HG02588 (cell line): ENCODE results near the gene SPNS1.

Experiments used
- ATAC-seq: cut with Tn5 transposase; IDR thresholded peaks from one replicate; pipeline ENCODE4 v1.9.1; 2021; ENCODE audit warnings: mild to moderate bottlenecking, moderate library complexity; ENCODE audit not compliant: unreplicated experiment

The SPNS1 gene

DNA sequence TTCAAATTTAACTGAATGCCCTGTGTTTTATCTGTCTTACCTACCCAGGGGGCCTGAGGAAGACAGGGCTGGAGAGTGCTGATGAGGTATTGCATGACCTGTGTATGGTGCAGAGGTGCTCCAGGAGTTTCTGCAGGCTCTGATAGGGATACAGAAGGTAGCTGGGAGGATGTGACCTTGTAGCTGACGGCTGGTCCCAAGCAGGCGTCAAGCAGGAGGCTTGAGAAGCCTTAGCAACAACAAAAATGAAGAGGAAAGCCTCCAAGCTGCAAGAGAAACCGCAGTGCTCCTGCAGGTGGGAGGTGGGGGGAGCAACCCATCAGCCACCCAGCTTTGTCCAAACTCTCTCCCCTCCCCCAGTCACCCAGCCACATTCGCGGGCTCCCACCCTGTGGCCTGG is 50.6 kb downstream of the SPNS1 start:
- ATAC-seq: no peak

DNA sequence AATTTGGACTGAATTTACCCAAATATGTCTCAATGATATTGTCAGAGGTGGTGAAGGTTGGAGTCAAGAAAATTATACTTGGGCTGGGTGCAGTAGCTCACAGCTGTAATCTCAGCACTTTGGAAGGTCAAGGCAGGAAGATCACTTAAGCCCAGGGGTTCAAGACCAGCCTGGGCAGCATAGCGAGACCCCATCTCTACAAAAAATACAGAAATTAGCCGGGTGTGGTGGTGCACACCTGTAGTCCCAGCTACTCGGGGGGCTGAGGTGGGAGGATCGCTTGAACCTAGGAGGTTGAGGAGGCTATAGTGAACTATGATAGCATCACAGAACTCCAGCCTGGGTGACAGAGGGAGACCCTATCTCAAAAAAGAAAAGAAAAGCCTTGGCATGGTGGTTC is 51.2 kb downstream of the SPNS1 start:
- no peak for ATAC-seq

DNA sequence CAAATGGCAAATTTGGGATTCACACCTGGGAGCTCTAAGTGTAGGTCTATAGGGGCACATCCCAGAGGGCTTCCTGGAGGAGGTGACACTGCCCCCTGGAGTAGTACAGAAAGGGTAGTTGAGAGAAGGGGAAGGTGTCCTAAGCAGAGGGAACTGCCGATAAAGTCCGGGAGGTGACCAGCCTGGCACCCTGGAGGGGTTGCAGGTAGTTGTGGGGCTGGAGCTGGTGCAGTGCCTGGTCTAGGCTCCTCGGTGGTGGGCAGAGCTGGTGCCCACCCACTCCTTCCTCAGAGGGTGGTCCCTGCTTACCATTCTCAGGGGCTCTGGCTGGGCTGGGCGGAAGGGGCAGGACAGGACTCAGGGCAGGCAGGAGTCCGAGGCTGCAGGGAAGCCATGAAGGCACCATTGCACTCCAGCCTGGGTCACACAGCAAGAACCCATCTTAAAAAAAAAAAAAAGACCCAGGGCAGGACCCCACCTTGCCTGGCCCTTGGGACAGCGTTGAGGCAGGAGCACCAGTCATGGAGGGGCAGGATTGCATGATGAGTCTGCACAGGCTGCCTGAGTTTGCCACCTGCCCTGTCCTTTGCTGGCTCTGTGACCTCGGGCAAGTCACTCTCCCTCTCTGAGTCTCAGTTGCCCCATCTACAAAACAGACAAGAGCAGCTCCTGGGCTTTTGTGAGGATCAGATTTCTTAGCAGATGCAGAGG is 54.0 kb downstream of the SPNS1 start:
- no peak for ATAC-seq

DNA sequence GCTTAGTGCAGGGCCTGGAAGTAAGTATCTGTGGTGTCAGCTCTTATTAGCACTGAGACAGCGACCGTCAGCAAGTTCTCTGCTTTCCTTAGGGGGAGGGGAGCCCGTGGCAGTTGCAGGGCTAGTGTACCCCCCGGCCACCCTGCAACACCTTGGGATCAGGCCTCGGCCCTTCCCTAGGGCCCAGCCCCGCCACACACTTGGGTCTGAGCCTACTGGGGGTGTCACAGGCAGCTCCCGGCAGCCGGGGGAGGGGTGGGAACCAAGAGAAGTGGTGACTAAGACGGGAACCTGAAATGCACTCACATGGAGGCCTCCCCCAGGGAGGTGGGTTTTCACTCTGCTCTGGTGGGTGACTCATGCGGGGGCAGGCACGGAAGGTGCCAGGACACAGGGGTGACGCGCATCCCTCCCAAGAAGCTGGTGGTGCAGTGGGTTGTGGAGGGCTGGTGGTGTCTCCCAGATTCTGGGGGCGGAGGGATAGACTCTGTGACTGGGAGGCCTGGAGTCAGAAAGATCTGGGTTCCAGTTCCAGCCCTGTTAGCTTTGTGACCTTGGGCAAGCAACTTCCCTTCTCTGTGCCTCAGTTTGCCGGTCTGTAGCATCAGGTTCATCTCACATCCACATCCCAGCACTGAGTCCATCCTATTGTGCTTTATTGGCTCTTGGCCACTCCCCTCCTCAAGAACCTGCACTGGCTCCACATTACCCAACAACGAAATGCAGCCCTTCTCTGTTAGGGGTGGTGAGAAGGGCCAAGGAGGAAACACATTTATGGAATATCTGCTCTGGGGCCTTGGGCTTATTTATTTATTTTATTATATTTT is 54.8 kb downstream of the SPNS1 start:
- ATAC-seq: no peak

DNA sequence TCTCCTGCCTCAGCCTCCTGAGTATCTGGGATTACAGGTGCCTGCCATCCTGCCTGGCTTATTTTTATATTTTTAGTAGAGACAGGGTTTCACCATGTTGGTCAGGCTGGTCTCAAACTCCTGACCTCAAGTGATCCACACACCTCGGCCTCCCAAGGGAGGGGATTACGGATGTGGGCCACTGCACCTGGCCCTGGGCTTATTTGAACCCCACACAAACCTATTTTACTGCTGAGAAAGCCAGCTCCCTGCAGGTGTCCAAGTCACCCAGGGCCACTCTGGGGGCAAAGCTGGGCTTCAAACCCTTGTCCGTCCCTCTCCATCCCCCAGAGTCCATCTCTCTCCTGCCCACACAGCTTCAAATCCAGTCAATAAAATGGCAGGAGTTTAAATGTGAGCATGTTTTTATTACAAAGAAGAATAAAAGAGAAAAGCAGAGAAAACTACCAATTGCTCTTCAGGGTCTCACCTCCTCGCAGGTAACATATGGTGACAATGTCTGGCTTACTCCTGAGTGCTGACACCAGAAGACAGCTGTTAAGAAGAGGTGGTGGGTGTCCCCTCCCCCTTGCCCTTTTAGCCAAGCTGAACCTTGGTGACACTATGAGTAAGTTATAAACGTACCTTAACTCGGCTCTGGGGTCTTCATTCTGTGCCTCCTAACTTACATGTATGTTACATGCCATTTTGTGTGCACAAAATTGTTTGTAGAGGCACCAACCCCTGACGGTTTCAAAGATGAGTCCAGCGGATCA is 55.7 kb downstream of the SPNS1 start:
- no peak for ATAC-seq
